Endodermal cell (in vitro differentiated cells): ENCODE data around the gene RFTN1. TPM values are rescaled to one million over a fixed set of nuclear protein-coding genes. Genes with fewer than 3 reads are reported as not detected.

Source experiments
- DNase-seq: peaks from one replicate; pipeline ENCODE4 v3.0.0-alpha.2; 2017
- H3K27ac ChIP-seq: 2 replicates; pipeline ENCODE4 v1.5.1; 2013; ENCODE audit warnings: mild to moderate bottlenecking, low read depth, low read length, moderate library complexity
- H3K27me3 ChIP-seq: 2 replicates; pipeline ENCODE4 v1.6.1; 2013; ENCODE audit warnings: mild to moderate bottlenecking, low read length, moderate library complexity; ENCODE audit not compliant: insufficient read depth, control insufficient read depth, poor library complexity, severe bottlenecking
- H3K36me3 ChIP-seq: 2 replicates; pipeline ENCODE4 v1.7.0; 2013; ENCODE audit warnings: mild to moderate bottlenecking, low read length, moderate library complexity; ENCODE audit not compliant: control insufficient read depth, insufficient read depth
- H3K4me1 ChIP-seq: one replicate; pipeline ENCODE4 v1.7.0; 2013; ENCODE audit warnings: low read length; ENCODE audit not compliant: control insufficient read depth, insufficient read depth
- H3K4me3 ChIP-seq: 2 replicates; pipeline ENCODE4 v1.5.1; 2013; ENCODE audit warnings: mild to moderate bottlenecking, low read length, moderate library complexity
- H3K9ac ChIP-seq: 2 replicates; pipeline ENCODE4 v1.6.1; 2013; ENCODE audit warnings: mild to moderate bottlenecking, low read length, moderate library complexity; ENCODE audit not compliant: poor library complexity, severe bottlenecking; ENCODE audit errors: extremely low read depth
- H3K9me3 ChIP-seq: 2 replicates; pipeline ENCODE4 v1.6.1; 2013; ENCODE audit warnings: mild to moderate bottlenecking, low read length, moderate library complexity; ENCODE audit not compliant: control insufficient read depth
- H3K27ac Mint-ChIP-seq: 2 replicates; pipeline ENCODE4 v1.8.0; 2020; ENCODE audit warnings: mixed read lengths
- H3K27me3 Mint-ChIP-seq: 2 replicates; pipeline ENCODE4 v1.8.0; 2021; ENCODE audit warnings: mild to moderate bottlenecking, mixed read lengths; ENCODE audit not compliant: insufficient read depth
- H3K36me3 Mint-ChIP-seq: 2 replicates; pipeline ENCODE4 v1.8.0; 2020; ENCODE audit warnings: low read depth, mixed read lengths
- H3K4me1 Mint-ChIP-seq: 2 replicates; pipeline ENCODE4 v1.8.0; 2020; ENCODE audit warnings: mixed read lengths
- H3K4me3 Mint-ChIP-seq: 2 replicates; pipeline ENCODE4 v1.8.0; 2020; ENCODE audit warnings: mild to moderate bottlenecking, moderate library complexity, mixed read lengths
- H3K9me3 Mint-ChIP-seq: 2 replicates; pipeline ENCODE4 v1.8.0; 2020; ENCODE audit warnings: mild to moderate bottlenecking, mixed read lengths
- CTCF ChIP-seq: fragments of 200-600 bp; sonication (generic); conservative IDR thresholded peaks from 2 replicates; pipeline ENCODE4 v1.5.0; 2021; ENCODE audit warnings: antibody characterized with exemption, mild to moderate bottlenecking
- WGBS, 2 experiments: methylation state at CpG; one replicate each; pipeline versions ENCODE4 v1.1.5 to v1.1.7; 2013; ENCODE audit warnings: missing lambda C conversion rate in 2 of 2, mixed read lengths in 1 of 2; ENCODE audit not compliant: insufficient coverage in 1 of 2, insufficient read length in 1 of 2; 5-methylcytosine and 5-hydroxymethylcytosine counted together
- total RNA-seq, 2 donors: library from RNA; stranded (reverse); fragmentation: NEBNext Ultra II Directional in 1 of 2; extraction: Animal tissue kit (Norgen Biotek cat#: 25700) in 1 of 2; gene quantifications; 2 replicates in 1 of 2; 3 replicates in 1 of 2; pipeline ENCODE4 v1.2.1, GENCODE V29; 2021

Gene RFTN1
- total RNA-seq, 2 donors from 2014 or later = 0.80 to 1.1 TPM

GRCh38 chr3:16511681-16512434 is 1.6 kb downstream of the RFTN1 start:
- DNase-seq = peak; percentile 53
- no peaks in the 10 kb centered on the region for H3K4me1 ChIP-seq
- no peaks in the 10 kb centered on the region for H3K36me3 ChIP-seq
- H3K4me3 Mint-ChIP-seq = peak overlapping the region; percentile 67
- no peak overlapping the region for H3K27ac Mint-ChIP-seq
- H3K27me3 ChIP-seq = peaks cover 68% of the 10 kb centered on the region
- H3K9ac ChIP-seq = no peak overlapping the region
- no peak overlapping the region for H3K4me3 ChIP-seq
- no peak for TF ChIP-seq CTCF
- H3K9me3 Mint-ChIP-seq = no peaks in the 10 kb centered on the region
- H3K36me3 Mint-ChIP-seq = no peaks in the 10 kb centered on the region
- no peak overlapping the region for H3K27ac ChIP-seq
- peaks cover 65% of the 10 kb centered on the region for H3K27me3 Mint-ChIP-seq
- H3K4me1 Mint-ChIP-seq = peaks cover 6% of the 10 kb centered on the region
- no peaks in the 10 kb centered on the region for H3K9me3 ChIP-seq
- WGBS, 2 experiments = 79 to 85% methylated on average over 10 to 11 of the region's 11 CpGs

- WGBS, 2 experiments = 83 to 96% methylated on average over 1 to 3 of the region's 3 CpGs
Observed at GRCh38 chr3:16510620-16511319, 2.7 kb downstream of the RFTN1 start.

More at GRCh38 chr3:16510620-16511319, 2.7 kb downstream of the RFTN1 start:
- no peak overlapping the region for H3K4me3 ChIP-seq
- Mint-ChIP-seq H3K27me3 (peaks cover 60% of the 10 kb centered on the region), H3K9me3 (no peaks in the 10 kb centered on the region), H3K4me3 (no peak overlapping the region), H3K36me3 (no peaks in the 10 kb centered on the region), H3K4me1 (peaks cover 5% of the 10 kb centered on the region), H3K27ac (no peak overlapping the region)
- no peaks in the 10 kb centered on the region for H3K36me3 ChIP-seq
- peaks cover 58% of the 10 kb centered on the region for H3K27me3 ChIP-seq
- no peak overlapping the region for H3K27ac ChIP-seq
- H3K9me3 ChIP-seq = no peaks in the 10 kb centered on the region
- no peak for TF ChIP-seq CTCF
- no peak for DNase-seq
- no peak overlapping the region for H3K9ac ChIP-seq
- H3K4me1 ChIP-seq = no peaks in the 10 kb centered on the region
